K562 (cell line): ENCODE measurements around the gene CCDC159. TPM values are rescaled to one million over a fixed set of nuclear protein-coding genes. Genes with fewer than 3 reads are reported as not detected.

ENCODE experiments used
- LCOR ChIP-seq: sonication (generic); formaldehyde crosslinking; IDR thresholded peaks from 2 replicates; pipeline ENCODE4 v1.8.0; 2022; ENCODE audit warnings: mild to moderate bottlenecking, missing genetic modification reagents
- PTTG1 ChIP-seq: fragments of 450-650 bp; IDR thresholded peaks from 2 replicates; pipeline ENCODE4 v1.6.1; 2016; ENCODE audit warnings: low read depth, mild to moderate bottlenecking, missing genetic modification characterization, missing compliant biosample characterization
- SMAD4 ChIP-seq: fragments of 250-450 bp; sonication (Bioruptor Pico); conservative IDR thresholded peaks from 2 replicates; pipeline ENCODE4 v1.8.0; 2021; ENCODE audit warnings: inconsistent platforms, mild to moderate bottlenecking, moderate library complexity
- polyA plus RNA-seq, 8 experiments: library from polyadenylated mRNA; depleted of rRNA in 4 of 8; stranded (reverse) in 5 of 8; unstranded in 3 of 8; fragments of >200 nt; fragmentation: Nextera tagmentation in 2 of 8; fragmentation: Illumina TruSeq in 1 of 8; extraction: Ambion mirVana in 2 of 8; extraction: Trizol in 1 of 8; gene quantifications; 2 replicates each; pipeline versions ENCODE4 v1.2.1 to v1.2.3, GENCODE V29; 2011 to 2014; ENCODE audit warnings: inconsistent platforms in 1 of 8, missing spikeins in 1 of 8
- total RNA-seq, 7 experiments: library from RNA; depleted of rRNA in 6 of 7; stranded (reverse); fragments of >200 nt in 6 of 7; fragmentation: Illumina TruSeq in 2 of 7; extraction: Trizol in 2 of 7; gene quantifications; 2 replicates each; pipeline versions ENCODE4 v1.2.1 to v1.2.3, GENCODE V29; 2011 to 2021; ENCODE audit warnings: low replicate concordance in 1 of 7
- TF ChIP-seq, protein P1 (sequence below): fragments of 450-650 bp; IDR thresholded peaks from 2 replicates; pipeline ENCODE4 v1.7.1; 2018; ENCODE audit warnings: mild to moderate bottlenecking, low read depth; ENCODE audit not compliant: partially characterized antibody
- TF ChIP-seq, protein P2 (sequence below), 2 experiments: fragments of 450-650 bp; IDR thresholded peaks; 2 replicates each; pipeline ENCODE4 v1.6.1; 2016; ENCODE audit warnings: mild to moderate bottlenecking in 2 of 2, borderline replicate concordance in 1 of 2, low read depth in 1 of 2, moderate library complexity in 1 of 2
- TF ChIP-seq, protein P3 (sequence below), 2 experiments: fragments of 150-350 bp in 1 of 2; IDR thresholded peaks; 2 replicates each; pipeline ENCODE4 v1.6.1; 2012 to 2016; ENCODE audit warnings: low read depth in 2 of 2, low read length in 2 of 2, mild to moderate bottlenecking in 1 of 2, moderate library complexity in 1 of 2

The CCDC159 gene
- total and polyA plus RNA-seq, 9 of the 15 experiments (the other 6 are each of a cell fraction or from before 2014, with no cell fraction given) = 0.68 to 10.1 (median 4.7) TPM

DNA sequence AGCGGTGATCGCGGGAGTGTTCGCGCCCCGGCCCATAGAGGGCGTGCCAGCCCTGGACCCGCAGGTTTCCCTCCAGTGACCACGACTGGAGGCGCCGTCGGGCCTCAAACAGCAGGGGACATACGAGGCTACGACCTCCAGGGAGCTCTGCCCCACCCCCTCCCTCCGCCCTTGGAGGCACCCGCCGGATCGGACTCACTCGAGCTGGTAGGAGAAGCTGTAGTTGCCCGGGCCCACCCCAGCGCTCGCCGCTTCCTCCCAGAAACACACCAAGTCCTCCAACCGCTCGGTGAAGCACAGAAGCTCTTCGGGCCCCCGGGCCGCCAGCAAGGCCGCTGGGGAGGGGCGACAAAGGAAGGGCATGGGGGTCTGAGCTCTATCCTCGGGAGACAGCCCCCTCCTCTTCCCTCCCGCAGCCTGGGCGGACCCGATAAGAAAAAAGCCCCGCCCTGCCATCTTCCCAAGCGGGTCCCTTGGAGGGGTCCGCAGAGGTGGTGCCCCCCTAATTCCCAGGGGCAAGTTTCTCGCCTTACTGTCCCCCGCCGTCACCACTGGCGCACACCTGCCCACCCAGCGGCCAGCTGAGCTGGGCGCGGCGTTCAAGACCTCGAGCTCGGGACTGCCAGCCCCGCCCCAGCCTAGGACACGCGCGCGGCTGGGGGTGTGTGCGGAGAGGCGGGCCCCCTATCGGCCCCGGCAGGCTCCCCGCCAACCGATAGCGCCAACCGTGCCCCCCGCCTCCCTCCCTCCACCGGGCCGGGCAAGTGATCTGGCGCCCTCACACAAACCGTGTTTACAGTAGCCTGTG is 36.8 kb downstream of the CCDC159 start (continued):
- TF ChIP-seq, protein P1, sequence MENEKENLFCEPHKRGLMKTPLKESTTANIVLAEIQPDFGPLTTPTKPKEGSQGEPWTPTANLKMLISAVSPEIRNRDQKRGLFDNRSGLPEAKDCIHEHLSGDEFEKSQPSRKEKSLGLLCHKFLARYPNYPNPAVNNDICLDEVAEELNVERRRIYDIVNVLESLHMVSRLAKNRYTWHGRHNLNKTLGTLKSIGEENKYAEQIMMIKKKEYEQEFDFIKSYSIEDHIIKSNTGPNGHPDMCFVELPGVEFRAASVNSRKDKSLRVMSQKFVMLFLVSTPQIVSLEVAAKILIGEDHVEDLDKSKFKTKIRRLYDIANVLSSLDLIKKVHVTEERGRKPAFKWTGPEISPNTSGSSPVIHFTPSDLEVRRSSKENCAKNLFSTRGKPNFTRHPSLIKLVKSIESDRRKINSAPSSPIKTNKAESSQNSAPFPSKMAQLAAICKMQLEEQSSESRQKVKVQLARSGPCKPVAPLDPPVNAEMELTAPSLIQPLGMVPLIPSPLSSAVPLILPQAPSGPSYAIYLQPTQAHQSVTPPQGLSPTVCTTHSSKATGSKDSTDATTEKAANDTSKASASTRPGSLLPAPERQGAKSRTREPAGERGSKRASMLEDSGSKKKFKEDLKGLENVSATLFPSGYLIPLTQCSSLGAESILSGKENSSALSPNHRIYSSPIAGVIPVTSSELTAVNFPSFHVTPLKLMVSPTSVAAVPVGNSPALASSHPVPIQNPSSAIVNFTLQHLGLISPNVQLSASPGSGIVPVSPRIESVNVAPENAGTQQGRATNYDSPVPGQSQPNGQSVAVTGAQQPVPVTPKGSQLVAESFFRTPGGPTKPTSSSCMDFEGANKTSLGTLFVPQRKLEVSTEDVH = no peak
- TF ChIP-seq, protein P2, sequence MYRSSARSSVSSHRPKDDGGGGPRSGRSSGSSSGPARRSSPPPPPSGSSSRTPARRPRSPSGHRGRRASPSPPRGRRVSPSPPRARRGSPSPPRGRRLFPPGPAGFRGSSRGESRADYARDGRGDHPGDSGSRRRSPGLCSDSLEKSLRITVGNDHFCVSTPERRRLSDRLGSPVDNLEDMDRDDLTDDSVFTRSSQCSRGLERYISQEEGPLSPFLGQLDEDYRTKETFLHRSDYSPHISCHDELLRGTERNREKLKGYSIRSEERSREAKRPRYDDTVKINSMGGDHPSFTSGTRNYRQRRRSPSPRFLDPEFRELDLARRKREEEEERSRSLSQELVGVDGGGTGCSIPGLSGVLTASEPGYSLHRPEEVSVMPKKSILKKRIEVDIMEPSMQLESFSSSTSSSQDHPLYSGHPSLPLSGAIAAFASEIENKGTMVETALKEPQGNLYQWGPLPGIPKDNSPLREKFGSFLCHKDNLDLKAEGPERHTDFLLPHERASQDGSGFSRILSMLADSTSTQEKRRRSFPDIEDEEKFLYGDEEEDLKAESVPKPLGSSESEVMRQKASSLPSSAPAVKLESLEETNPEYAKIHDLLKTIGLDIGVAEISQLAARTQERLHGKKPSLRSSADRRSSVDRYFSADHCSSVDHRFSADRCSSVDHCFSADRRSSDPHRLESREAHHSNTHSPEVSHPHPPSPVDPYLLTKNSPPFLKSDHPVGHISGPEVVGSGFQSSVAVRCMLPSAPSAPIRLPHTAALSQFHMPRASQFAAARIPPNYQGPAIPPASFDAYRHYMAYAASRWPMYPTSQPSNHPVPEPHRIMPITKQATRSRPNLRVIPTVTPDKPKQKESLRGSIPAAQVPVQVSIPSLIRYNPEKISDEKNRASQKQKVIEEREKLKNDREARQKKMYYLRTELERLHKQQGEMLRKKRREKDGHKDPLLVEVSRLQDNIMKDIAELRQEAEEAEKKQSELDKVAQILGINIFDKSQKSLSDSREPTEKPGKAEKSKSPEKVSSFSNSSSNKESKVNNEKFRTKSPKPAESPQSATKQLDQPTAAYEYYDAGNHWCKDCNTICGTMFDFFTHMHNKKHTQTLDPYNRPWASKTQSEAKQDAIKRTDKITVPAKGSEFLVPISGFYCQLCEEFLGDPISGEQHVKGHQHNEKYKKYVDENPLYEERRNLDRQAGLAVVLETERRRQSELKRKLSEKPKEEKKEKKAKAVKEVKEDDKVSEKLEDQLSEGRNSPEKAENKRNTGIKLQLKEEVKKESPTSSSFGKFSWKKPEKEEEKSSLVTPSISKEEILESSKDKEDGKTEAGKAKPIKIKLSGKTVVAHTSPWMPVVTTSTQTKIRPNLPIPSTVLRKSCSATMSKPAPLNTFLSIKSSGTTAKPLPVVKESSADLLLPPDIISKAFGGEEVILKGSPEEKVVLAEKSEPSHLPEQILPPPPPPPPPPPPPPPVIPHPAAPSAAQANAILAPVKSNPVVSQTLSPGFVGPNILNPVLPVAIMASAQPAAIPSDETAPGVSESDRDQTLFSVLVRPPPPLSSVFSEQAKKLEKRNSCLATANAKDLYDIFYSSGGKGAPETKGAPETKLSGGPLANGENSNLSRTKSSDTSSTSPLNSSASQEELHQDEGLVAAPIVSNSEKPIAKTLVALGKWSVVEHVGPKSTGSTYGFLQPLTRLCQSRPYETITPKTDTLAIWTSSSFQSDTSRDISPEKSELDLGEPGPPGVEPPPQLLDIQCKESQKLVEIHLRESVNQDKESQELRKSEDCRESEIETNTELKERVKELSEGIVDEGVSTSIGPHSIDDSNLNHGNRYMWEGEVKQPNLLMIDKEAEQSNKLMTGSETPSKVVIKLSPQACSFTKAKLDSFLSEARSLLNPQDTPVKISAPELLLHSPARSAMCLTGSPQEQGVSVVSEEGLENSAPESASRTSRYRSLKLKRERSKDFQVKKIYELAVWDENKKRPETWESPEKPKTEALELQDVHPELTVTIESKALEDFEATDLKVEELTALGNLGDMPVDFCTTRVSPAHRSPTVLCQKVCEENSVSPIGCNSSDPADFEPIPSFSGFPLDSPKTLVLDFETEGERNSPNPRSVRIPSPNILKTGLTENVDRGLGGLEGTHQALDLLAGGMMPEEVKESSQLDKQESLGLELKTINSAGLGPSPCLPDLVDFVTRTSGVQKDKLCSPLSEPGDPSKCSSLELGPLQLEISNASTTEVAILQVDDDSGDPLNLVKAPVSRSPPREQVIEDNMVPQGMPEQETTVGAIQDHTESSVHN (IDR thresholded peaks at IDR 0.05; ENCODE audit: borderline replicate concordance in 1 of 2, low read depth in 1 of 2) = no peak
- TF ChIP-seq PTTG1 (no peak), LCOR (CRISPR knock-in tag) (no peak), SMAD4 (CRISPR knock-in tag) (peak; percentile 70; the same call in 1 of the 2 replicates)
- TF ChIP-seq, protein P3, sequence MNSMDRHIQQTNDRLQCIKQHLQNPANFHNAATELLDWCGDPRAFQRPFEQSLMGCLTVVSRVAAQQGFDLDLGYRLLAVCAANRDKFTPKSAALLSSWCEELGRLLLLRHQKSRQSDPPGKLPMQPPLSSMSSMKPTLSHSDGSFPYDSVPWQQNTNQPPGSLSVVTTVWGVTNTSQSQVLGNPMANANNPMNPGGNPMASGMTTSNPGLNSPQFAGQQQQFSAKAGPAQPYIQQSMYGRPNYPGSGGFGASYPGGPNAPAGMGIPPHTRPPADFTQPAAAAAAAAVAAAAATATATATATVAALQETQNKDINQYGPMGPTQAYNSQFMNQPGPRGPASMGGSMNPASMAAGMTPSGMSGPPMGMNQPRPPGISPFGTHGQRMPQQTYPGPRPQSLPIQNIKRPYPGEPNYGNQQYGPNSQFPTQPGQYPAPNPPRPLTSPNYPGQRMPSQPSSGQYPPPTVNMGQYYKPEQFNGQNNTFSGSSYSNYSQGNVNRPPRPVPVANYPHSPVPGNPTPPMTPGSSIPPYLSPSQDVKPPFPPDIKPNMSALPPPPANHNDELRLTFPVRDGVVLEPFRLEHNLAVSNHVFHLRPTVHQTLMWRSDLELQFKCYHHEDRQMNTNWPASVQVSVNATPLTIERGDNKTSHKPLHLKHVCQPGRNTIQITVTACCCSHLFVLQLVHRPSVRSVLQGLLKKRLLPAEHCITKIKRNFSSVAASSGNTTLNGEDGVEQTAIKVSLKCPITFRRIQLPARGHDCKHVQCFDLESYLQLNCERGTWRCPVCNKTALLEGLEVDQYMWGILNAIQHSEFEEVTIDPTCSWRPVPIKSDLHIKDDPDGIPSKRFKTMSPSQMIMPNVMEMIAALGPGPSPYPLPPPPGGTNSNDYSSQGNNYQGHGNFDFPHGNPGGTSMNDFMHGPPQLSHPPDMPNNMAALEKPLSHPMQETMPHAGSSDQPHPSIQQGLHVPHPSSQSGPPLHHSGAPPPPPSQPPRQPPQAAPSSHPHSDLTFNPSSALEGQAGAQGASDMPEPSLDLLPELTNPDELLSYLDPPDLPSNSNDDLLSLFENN (IDR thresholded peaks at IDR 0.05; ENCODE audit: low read depth in 2 of 2, low read length in 2 of 2) = no peak
